K562 (cell line): ENCODE results near the gene ARFGAP1. TPM values are rescaled to one million over a fixed set of nuclear protein-coding genes. Genes with fewer than 3 reads are reported as not detected.

Experiments used
- ATAC-seq: fragments of 200-7000 bp; cut with Tn5 transposase; 3 replicates; pipeline ENCODE4 v1.9.1; 2020; ENCODE audit warnings: moderate library complexity
- BruUV-seq: library from RNA; stranded (reverse); fragments of 400-500 nt; replicated peaks from 2 replicates; lab custom pipeline; 2021; lab: Mats Ljungman, UMichigan
- CTCF ChIA-PET: fragments of 300-600 bp; formaldehyde crosslinking; extraction: SDS; loops from one replicate; lab custom pipeline; 2021; ENCODE audit warnings: low intra/inter-chr PET ratio; lab: Yijun Ruan, JAX
- POLR2A ChIA-PET: fragments of 300-600, 350-650 bp; sonication (Branson Sonifier 250); formaldehyde crosslinking; extraction: SDS; loops from one replicate; lab custom pipeline; 2021; ENCODE audit warnings: antibody characterized with exemption, inconsistent platforms; lab: Yijun Ruan, JAX
- DNase-seq, 4 experiments: peaks; one replicate each; pipeline versions ENCODE4 v3.0.0 to v3.0.0-alpha.2; 2011 to 2018; ENCODE audit warnings: low spot score in 3 of 4, mixed read lengths in 3 of 4; ENCODE audit errors: extremely low read depth in 1 of 4
- FAIRE-seq: peaks from 2 replicates; lab custom pipeline; 2011; peaks lifted over from hg19 to GRCh38; lab: Jason Lieb, UNC
- H2AFZ ChIP-seq: 2 replicates; pipeline ENCODE4 v1.6.0; 2011; ENCODE audit warnings: low read depth, low read length, control low read depth, inconsistent platforms
- H3K27ac ChIP-seq: fragments of 200-600 bp; 3 replicates; pipeline ENCODE4 v1.8.0; 2011; ENCODE audit warnings: low read depth, mild to moderate bottlenecking, control low read depth, inconsistent platforms, low read length, moderate library complexity, mixed read lengths; ENCODE audit errors: extremely low read depth
- H3K27me3 ChIP-seq, 2 experiments: fragments of 300-600 bp in 1 of 2; 2 replicates in 1 of 2; 3 replicates in 1 of 2; pipeline versions ENCODE4 v1.6.0 to v1.8.0; 2011; ENCODE audit warnings: inconsistent platforms in 2 of 2, low read length in 2 of 2, mild to moderate bottlenecking in 1 of 2, mixed read lengths in 1 of 2, moderate library complexity in 1 of 2; ENCODE audit not compliant: control insufficient read depth in 2 of 2, insufficient read depth in 2 of 2
- H3K36me3 ChIP-seq: fragments of 300-600 bp; 3 replicates; pipeline ENCODE4 v1.8.0; 2011; ENCODE audit warnings: mild to moderate bottlenecking, low read length, inconsistent platforms; ENCODE audit not compliant: control insufficient read depth, insufficient read depth
- H3K4me1 ChIP-seq, 2 experiments: fragments of 200-600 bp in 1 of 2; replicated peaks in 1 of 2; 2 replicates in 1 of 2; 3 replicates in 1 of 2; pipeline versions ENCODE4 v1.5.1 to v1.8.0; 2011; ENCODE audit warnings: inconsistent platforms in 2 of 2, low read length in 2 of 2, mild to moderate bottlenecking in 1 of 2, mixed read lengths in 1 of 2, moderate library complexity in 1 of 2; ENCODE audit not compliant: control insufficient read depth in 2 of 2, insufficient read depth in 2 of 2
- H3K4me2 ChIP-seq: 2 replicates; pipeline ENCODE4 v1.6.1; 2011; ENCODE audit warnings: low read length, control low read depth, inconsistent platforms, mixed read lengths; ENCODE audit not compliant: insufficient read depth
- H3K4me3 ChIP-seq: fragments of 200-600 bp; sonication (generic), shearing (Covaris generic); 2 replicates; pipeline ENCODE4 v1.5.1; 2016; ENCODE audit warnings: control low read depth, inconsistent platforms
- H3K79me2 ChIP-seq: fragments of 200-600 bp; 3 replicates; pipeline ENCODE4 v1.8.0; 2011; ENCODE audit warnings: low read length, inconsistent platforms; ENCODE audit not compliant: control insufficient read depth, insufficient read depth
- H3K9ac ChIP-seq, 2 experiments: 2 replicates each; pipeline versions ENCODE4 v1.6.0 to v1.6.1; 2011; ENCODE audit warnings: low read depth in 2 of 2, low read length in 2 of 2, control low read depth in 1 of 2, inconsistent platforms in 1 of 2, mild to moderate bottlenecking in 1 of 2, mixed read lengths in 1 of 2; ENCODE audit not compliant: insufficient read depth in 1 of 2
- H3K9me1 ChIP-seq: one replicate; pipeline ENCODE4 v1.6.0; 2011; ENCODE audit warnings: inconsistent platforms, mild to moderate bottlenecking, low read length, moderate library complexity; ENCODE audit not compliant: control insufficient read depth, insufficient read depth
- H3K9me3 ChIP-seq: replicated peaks from 2 replicates; pipeline ENCODE4 v1.5.1; 2011; ENCODE audit warnings: low read depth, low read length, inconsistent platforms; ENCODE audit not compliant: control insufficient read depth, insufficient read depth
- H4K20me1 ChIP-seq: replicated peaks from 2 replicates; pipeline ENCODE4 v1.6.1; 2011; ENCODE audit warnings: low read length, inconsistent platforms, mixed read lengths; ENCODE audit not compliant: control insufficient read depth, insufficient read depth
- CREB3 ChIP-seq: fragments of 450-650 bp; conservative IDR thresholded peaks from 2 replicates; pipeline ENCODE4 v1.6.1; 2016; ENCODE audit warnings: missing genetic modification characterization, low read depth, mild to moderate bottlenecking, missing compliant biosample characterization, moderate library complexity
- DDX20 ChIP-seq: fragments of 450-650 bp; IDR thresholded peaks from 2 replicates; pipeline ENCODE4 v1.6.1; 2016; ENCODE audit warnings: missing genetic modification characterization, low read depth, mild to moderate bottlenecking, missing compliant biosample characterization, moderate library complexity
- FOXO4 ChIP-seq: fragments of 450-650 bp; formaldehyde crosslinking; IDR thresholded peaks from 2 replicates; pipeline ENCODE4 v1.4.0; 2020; ENCODE audit warnings: mild to moderate bottlenecking, moderate library complexity
- HNRNPLL ChIP-seq: fragments of 200-400 bp; formaldehyde crosslinking; IDR thresholded peaks from 2 replicates; pipeline ENCODE4 v1.6.1; 2017; ENCODE audit warnings: low read length, low read depth, mild to moderate bottlenecking; ENCODE audit not compliant: poor library complexity, severe bottlenecking
- NFE2 ChIP-seq: IDR thresholded peaks from 2 replicates; pipeline ENCODE4 v1.6.1; 2014; ENCODE audit warnings: antibody characterized with exemption, low read depth
- SMAD4 ChIP-seq: fragments of 250-450 bp; sonication (Bioruptor Pico); conservative IDR thresholded peaks from 2 replicates; pipeline ENCODE4 v1.8.0; 2021; ENCODE audit warnings: inconsistent platforms, mild to moderate bottlenecking, moderate library complexity
- ZBTB40 ChIP-seq, 2 experiments: fragments of 450-650 bp in 1 of 2; sonication (generic) in 1 of 2; formaldehyde crosslinking in 1 of 2; IDR thresholded peaks; 2 replicates each; pipeline versions ENCODE4 v1.7.1 to v1.9.0; 2016 to 2022; ENCODE audit warnings: inconsistent platforms in 1 of 2, mild to moderate bottlenecking in 1 of 2, missing genetic modification reagents in 1 of 2
- ZNF551 ChIP-seq: fragments of 250-450 bp; sonication (Bioruptor Pico); IDR thresholded peaks from 2 replicates; pipeline ENCODE4 v1.5.0; 2021; ENCODE audit warnings: mild to moderate bottlenecking, moderate library complexity
- WGBS: fragments of 100-300 bp; shearing (Covaris generic); methylation state at CpG from one replicate; pipeline ENCODE4 v1.1.6; 2016; ENCODE audit warnings: low coverage, mixed read lengths; ENCODE audit not compliant: insufficient coverage; ENCODE audit errors: missing lambda C conversion rate; 5-methylcytosine and 5-hydroxymethylcytosine counted together
- in situ Hi-C: fragments of 300-500 bp; cut with MboI; formaldehyde crosslinking; loops from 4 replicates; pipeline ENCODE4 v1.15.0; 2018; ENCODE audit warnings: inconsistent platforms, mixed read lengths
- intact Hi-C: fragments of 100-400 bp; cut with micrococcal nuclease; formaldehyde crosslinking; loops from 2 replicates; pipeline ENCODE4 v1.14.2; 2022
- polyA plus RNA-seq, 8 experiments: library from polyadenylated mRNA; depleted of rRNA in 4 of 8; stranded (reverse) in 5 of 8; unstranded in 3 of 8; fragments of >200 nt; fragmentation: Nextera tagmentation in 2 of 8; fragmentation: Illumina TruSeq in 1 of 8; extraction: Ambion mirVana in 2 of 8; extraction: Trizol in 1 of 8; gene quantifications; 2 replicates each; pipeline versions ENCODE4 v1.2.1 to v1.2.3, GENCODE V29; 2011 to 2014; ENCODE audit warnings: inconsistent platforms in 1 of 8, missing spikeins in 1 of 8
- total RNA-seq, 7 experiments: library from RNA; depleted of rRNA in 6 of 7; stranded (reverse); fragments of >200 nt in 6 of 7; fragmentation: Illumina TruSeq in 2 of 7; extraction: Trizol in 2 of 7; gene quantifications; 2 replicates each; pipeline versions ENCODE4 v1.2.1 to v1.2.3, GENCODE V29; 2011 to 2021; ENCODE audit warnings: low replicate concordance in 1 of 7

Gene ARFGAP1
- total and polyA plus RNA-seq, 9 of the 15 experiments (the other 6 are each of a cell fraction or from before 2014, with no cell fraction given): 0.53 to 102 (median 33.5) TPM

- Histone ChIP-seq H3K4me3 (no peak overlapping the region), H3K27ac (no peak overlapping the region), H3K9me3 (peaks cover 9% of the 10 kb centered on the region; the same call in 1 of the 2 replicates), H4K20me1 (no peaks in the 10 kb centered on the region), H3K4me1 (peaks cover 0 to 8% of the 10 kb centered on the region in 2 experiments; a peak in 1 of 5 replicates), H3K27me3 (peaks cover 15 to 43% of the 10 kb centered on the region in 2 experiments; a peak in 4 of 5 replicates), H2AFZ (no peak overlapping the region), H3K9ac (no peak overlapping the region), H3K36me3 (no peaks in the 10 kb centered on the region), H3K4me2 (no peak overlapping the region), H3K79me2 (no peaks in the 10 kb centered on the region), H3K9me1 (no peaks in the 10 kb centered on the region)
- ATAC-seq (no peak), FAIRE-seq (no peak), DNase-seq (no peak)
- 7% methylated on average over 12 of the region's 12 CpGs for WGBS
- in situ Hi-C loops (no loop called here), intact Hi-C loops (no loop called here)
- CTCF ChIA-PET: no interaction called here
- no TSS peak for BruUV-seq
- POLR2A ChIA-PET: no interaction called here
- TF ChIP-seq NFE2 (no peak), ZBTB40 (IDR thresholded peaks at IDR 0.05) (no peak), ZBTB40 (CRISPR knock-in tag; IDR thresholded peaks at IDR 0.05) (no peak), HNRNPLL (no peak), SMAD4 (CRISPR knock-in tag) (no peak), FOXO4 (CRISPR knock-in tag) (no peak), CREB3 (tag) (no peak), ZNF551 (CRISPR knock-in tag) (no peak), DDX20 (tag) (no peak)
These were observed 65.3 kb downstream of the ARFGAP1 start for GRCh38 chr20:63337786-63338420.
